ENCODE measurements around the gene NTMT1.

- TF ChIP-seq POLR2A (IDR thresholded peaks at IDR 0.05) (no peak), CTCF (IDR thresholded peaks at IDR 0.05) (no peak)
These were observed 2.6 kb upstream of the NTMT1 start for GRCh38 chr9:129623331-129623730.
